NCI-H82 treated with DMSO at 0.1 percent for 48 hours (cell line): ENCODE measurements around the gene TROAP.
"Not testable (repeated sequence)": the region's sequence is repeated elsewhere in the genome, so short reads cannot be mapped to it uniquely, and the experiment has no call there.

Experiments used
- DNase-seq: peaks from one replicate; lab custom pipeline; 2025; ENCODE audit not compliant: unreplicated experiment; lab: John Stamatoyannopoulos, UW

The TROAP gene

GRCh38 chr12:49294086-49294803 lies 28.8 kb upstream of the TROAP start:
- DNase-seq, result peak; percentile 87

- no peak for DNase-seq
These were observed 28.3 kb upstream of the TROAP start for GRCh38 chr12:49294804-49295081.

GRCh38 chr12:49295082-49295936 lies 27.7 kb upstream of the TROAP start, which contains the start of gene PRPH:
Gene PRPH (plus strand): TSS chr12:49295147. CDS start chr12:49295201, 54 bp downstream.
- no peak for DNase-seq

DNA sequence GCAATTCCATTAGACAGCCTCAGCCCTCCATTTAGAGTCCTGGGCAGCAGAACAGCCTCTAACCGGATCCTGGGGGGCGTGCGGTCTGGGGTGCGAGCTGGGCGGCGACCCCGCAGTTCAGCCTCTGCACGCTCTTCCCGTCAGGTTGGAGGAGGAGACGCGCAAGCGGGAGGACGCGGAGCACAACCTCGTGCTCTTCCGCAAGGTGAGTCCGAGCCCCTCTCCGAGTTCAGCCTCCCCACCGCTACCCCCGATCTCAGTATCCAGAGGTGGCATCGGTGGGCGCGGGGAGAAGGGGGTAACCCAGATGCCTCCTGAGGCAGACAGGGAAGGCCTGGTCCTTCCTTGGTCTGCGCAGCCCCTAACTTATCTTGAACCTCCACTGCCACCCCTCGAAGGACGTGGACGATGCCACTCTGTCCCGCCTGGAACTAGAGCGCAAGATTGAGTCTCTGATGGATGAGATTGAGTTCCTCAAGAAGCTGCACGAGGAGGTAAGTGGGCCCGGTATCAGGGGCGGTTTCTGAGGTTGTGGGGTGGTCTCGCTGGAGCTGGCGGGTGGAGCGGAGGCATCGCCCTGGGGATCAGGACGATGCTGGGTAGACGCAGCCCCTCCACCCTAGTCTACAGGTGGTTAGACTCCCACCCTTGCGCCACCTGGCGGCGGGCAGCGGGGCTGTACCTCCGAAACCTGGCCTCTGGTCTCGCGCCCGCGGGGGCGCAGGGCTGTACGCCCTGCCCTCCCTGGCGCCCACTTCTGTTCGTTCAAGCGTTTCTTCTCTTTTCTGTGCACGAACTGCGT lies 26.8 kb upstream of the TROAP start:
- DNase-seq, result no peak

DNA sequence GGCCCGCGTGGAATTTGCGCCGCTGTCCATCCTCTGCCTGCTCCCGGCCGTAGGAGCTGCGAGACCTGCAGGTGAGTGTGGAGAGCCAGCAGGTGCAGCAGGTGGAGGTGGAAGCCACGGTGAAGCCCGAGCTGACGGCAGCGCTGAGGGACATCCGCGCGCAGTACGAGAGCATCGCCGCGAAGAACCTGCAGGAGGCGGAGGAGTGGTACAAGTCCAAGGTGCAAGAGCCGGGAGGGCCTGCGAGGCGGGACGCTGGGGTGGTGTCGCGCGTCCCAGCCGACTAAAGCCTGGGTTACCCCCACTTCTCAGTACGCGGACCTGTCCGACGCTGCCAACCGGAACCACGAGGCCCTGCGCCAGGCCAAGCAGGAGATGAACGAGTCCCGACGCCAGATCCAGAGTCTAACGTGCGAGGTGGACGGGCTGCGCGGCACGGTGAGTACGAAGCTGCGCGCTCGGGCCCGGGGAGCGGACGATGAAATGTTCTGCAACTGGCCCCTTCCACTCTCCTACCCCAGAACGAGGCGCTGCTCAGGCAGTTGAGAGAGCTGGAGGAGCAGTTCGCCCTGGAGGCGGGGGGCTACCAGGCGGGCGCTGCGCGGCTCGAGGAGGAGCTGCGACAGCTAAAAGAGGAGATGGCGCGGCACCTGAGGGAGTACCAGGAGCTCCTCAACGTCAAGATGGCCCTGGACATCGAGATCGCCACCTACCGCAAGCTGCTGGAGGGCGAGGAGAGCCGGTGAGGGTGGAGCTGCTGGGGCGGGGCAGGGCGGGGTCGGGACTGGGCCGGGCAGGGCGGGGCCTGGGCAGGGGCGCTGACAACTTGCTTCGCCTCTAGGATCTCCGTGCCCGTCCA lies 26.0 kb upstream of the TROAP start:
- peak; percentile 27 for DNase-seq

DNA sequence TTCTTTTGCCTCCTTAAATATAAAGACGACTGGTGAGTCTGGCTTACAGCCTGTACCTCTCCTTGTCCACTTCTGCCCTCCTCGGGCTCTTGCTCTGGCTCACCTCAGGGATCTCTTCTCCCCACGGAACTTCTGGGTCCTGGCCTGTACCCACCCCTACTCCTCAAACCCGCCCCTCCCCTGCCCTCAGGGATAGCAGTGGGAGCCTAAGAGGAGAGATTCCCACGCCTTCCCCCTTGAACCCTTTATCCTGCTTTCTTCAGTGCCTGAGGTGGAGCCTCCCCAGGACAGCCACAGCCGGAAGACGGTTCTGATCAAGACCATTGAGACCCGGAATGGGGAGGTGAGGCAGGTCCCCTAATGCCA lies 25.4 kb upstream of the TROAP start:
- DNase-seq, result no peak

DNA sequence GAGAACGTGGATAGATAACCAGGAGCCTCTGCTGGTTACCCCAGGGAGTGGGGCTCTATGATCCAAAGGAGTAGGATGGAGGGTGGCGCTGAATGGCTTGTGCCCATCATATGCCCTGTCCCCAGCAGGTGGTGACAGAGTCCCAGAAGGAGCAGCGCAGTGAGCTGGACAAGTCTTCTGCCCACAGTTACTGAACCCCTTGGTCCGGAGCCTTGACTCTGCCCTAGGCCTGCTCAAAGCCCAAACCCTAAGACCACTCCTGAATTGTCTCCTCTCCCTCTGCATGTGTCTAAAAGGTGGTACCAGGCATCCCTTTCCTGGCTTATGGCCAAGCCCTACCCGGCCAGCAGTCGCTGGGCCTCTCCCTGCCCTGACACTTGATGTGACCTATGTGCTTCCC lies 24.9 kb upstream of the TROAP start:
- no peak for DNase-seq

GRCh38 chr12:49301760-49302159 lies 21.3 kb upstream of the TROAP start:
- no peak for DNase-seq

DNA sequence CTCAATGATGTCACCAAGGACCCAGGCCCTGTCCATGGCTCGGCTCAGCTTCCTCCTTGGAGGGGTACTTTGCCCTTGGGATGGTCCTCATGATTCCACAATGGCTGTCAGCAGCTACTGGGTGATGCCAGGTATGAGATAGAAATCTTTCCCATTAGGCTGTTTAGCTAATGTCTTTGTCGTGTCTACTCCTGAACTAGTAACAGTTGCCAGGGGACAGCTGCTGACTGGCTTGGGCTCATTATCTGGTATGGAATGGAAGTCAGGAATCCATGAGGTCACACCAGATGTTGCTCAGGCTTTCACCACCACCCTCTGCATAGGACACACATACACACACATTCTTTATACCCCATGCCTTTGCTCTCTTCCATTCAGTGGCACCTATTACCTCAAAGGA lies 18.9 kb upstream of the TROAP start:
- DNase-seq, result no peak

- no peak for DNase-seq
These were observed 17.1 kb upstream of the TROAP start for GRCh38 chr12:49305762-49306510.

DNA sequence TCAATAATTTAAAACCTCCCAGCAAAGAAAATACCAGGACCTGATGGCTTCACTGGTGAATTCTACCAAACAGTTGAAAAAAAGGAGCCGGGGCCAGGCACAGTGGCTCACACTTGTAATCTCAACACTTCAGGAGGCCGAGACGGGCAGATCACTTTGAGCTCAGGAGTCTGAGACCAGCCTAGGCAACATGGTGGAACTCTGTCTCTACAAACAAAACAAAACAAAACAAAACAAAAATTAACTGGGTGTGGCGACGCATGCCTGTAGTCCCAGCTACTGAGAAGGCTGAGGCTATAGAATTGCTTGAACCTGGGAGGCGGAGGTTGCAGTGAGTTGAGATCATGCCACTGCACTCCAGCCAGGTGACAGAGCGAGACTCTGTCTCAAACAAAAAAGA lies 13.7 kb upstream of the TROAP start:
- DNase-seq, result no peak

DNA sequence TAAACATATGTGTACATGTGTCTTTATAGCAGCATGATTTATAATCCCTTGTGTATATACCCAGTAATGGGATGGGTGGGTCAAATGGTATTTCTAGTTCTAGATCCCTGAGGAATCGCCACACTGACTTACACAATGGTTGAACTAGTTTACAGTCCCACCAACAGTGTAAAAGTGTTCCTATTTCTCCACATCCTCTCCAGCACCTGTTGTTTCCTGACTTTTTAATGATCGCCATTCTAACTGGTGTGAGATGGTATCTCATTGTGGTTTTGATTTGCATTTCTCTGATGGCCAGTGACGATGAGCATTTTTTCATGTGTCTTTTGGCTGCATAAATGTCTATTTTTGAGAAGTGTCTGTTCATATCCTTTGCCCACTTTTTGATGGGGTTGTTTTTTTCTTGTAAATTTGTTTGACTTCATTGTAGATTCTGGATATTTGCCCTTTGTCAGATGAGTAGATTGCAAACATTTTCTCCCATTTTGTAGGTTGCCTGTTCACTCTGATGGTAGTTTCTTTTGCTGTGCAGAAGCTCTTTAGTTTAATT lies 12.5 kb upstream of the TROAP start:
- not testable (repeated sequence) for DNase-seq

- DNase-seq, result no peak
These were observed 8.2 kb upstream of the TROAP start for GRCh38 chr12:49314811-49315210.

- DNase-seq, result not testable (repeated sequence)
These were observed 5.9 kb upstream of the TROAP start for GRCh38 chr12:49317118-49317517.

- not testable (repeated sequence) for DNase-seq
These were observed 2.5 kb upstream of the TROAP start for GRCh38 chr12:49320411-49321103.

DNA sequence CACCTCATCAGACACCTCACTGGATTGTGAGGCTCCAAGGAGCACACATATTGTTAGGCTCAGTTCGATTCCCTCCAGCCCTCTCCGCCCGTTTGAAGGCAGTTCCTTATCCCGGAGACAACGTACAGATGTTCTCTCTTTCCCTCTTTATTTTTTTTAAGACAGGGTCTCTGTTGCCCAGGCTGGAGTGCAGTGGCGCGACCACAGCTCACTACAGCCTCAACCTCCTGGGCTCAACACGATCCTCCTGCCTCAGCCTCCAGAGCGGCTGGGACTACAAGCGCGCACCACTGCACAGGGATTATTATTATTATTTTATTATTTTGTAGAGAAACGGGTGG lies 718 bp upstream of the TROAP start:
- DNase-seq, result no peak

DNA sequence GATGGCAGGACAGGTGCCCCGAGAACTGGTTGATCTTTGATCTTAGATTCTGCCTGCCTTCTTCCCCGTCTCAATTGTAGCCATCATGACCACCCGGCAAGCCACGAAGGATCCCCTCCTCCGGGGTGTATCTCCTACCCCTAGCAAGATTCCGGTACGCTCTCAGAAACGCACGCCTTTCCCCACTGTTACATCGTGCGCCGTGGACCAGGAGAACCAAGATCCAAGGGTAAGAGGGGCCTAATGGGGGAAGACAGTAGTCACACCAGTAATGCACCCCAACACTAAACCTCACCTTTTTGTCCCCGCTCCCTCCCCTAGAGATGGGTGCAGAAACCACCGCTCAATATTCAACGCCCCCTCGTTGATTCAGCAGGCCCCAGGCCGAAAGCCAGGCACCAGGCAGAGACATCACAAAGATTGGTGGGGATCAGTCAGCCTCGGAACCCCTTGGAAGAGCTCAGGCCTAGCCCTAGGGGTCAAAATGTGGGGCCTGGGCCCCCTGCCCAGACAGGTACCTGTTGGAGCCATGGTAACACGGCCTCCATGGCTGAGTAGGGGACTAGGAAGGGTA lies 556 bp downstream of the TROAP start:
- DNase-seq, result no peak

- no peak for DNase-seq
These were observed 2.6 kb downstream of the TROAP start for GRCh38 chr12:49325606-49326005.

DNA sequence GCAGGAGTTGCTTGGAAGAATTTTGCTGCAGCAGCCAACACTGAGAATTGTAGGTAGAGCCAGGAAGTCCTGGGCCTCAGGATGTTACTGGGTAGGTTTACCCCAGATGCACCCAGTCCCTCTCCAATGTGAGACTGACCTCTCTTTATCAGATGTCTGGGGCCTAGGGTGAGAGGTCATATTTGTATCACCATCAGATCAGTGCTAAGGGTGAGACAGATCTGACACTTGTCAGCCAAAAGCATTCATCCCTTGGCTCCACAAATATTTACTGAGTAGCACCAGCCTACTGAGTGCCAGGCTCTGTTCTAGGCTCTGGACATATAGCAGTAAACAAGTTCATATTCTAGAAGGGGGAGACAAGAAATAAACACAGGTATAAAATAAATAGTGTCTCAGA lies 4.3 kb downstream of the TROAP start:
- DNase-seq, result no peak
